Left ventricle myocardium inferior (tissue), 1 donor: ENCODE data around the gene GCK. TPM values are rescaled to one million over a fixed set of nuclear protein-coding genes. Genes with fewer than 3 reads are reported as not detected.

Experiments used
- DNase-seq: peaks from one replicate; pipeline ENCODE4 v3.0.0-alpha.2; 2020
- H3K27ac ChIP-seq: fragments of 200-600 bp; replicated peaks from 2 replicates; pipeline ENCODE4 v1.8.0; 2021
- H3K27me3 ChIP-seq: fragments of 200-600 bp; 2 replicates; pipeline ENCODE4 v1.8.0; 2021; ENCODE audit warnings: low read depth
- H3K36me3 ChIP-seq: fragments of 200-600 bp; 2 replicates; pipeline ENCODE4 v1.8.0; 2021
- H3K4me1 ChIP-seq: fragments of 200-600 bp; 2 replicates; pipeline ENCODE4 v1.8.0; 2021
- H3K4me3 ChIP-seq: fragments of 200-600 bp; 2 replicates; pipeline ENCODE4 v1.8.0; 2021; ENCODE audit warnings: mild to moderate bottlenecking, moderate library complexity
- H3K9me3 ChIP-seq: fragments of 200-600 bp; replicated peaks from 2 replicates; pipeline ENCODE4 v1.8.0; 2021
- CTCF ChIP-seq: fragments of 200-600 bp; IDR thresholded peaks from 2 replicates; pipeline ENCODE4 v1.8.0; 2021; ENCODE audit warnings: antibody characterized with exemption, mild to moderate bottlenecking, borderline replicate concordance
- intact Hi-C: fragments of 100-400 bp; cut with micrococcal nuclease; formaldehyde crosslinking; loops from one replicate; pipeline ENCODE4 v1.11.0; 2022
- total RNA-seq: library from RNA; stranded (reverse); fragmentation: NEBNext Ultra II Directional; extraction: Animal tissue kit (Norgen Biotek cat#: 25700); gene quantifications from one replicate; pipeline ENCODE4 v1.2.1, GENCODE V29; 2021
- donor health status: DM: no; HTN: yes; CAD: no; lungs with severe emphysema.

The GCK gene
- total RNA-seq, 1 donor from 2014 or later = 0.49 TPM

DNA sequence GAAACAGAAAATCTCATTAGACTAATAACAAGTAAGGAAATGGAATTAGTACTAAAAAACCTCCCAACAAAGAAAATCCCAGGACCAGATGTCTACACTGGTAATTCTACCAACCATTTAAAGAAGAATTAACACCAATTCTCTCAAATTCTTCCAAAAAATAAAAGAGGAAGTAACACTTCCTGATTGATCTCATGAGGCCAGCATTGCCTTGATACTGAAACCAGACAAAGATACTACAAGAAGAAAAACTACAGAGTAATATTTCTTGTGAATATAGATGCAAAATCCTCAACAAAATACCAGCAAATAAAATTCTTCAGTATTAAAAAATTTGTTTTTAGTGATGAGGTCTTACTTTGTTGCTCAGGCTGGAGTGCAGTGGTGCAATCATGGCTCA is 21.3 kb downstream of the GCK start:
- Histone ChIP-seq H3K4me3 (no peak overlapping the region), H3K9me3 (no peaks in the 10 kb centered on the region), H3K4me1 (no peaks in the 10 kb centered on the region), H3K27me3 (no peaks in the 10 kb centered on the region), H3K27ac (no peak overlapping the region), H3K36me3 (no peaks in the 10 kb centered on the region)
- TF ChIP-seq CTCF = no peak
- intact Hi-C loops = no loop called here
- DNase-seq = no peak

GRCh38 chr7:44163591-44163990 is 25.6 kb downstream of the GCK start:
- no peak overlapping the region for H3K27ac ChIP-seq
- no peaks in the 10 kb centered on the region for H3K27me3 ChIP-seq
- no peak for DNase-seq
- peaks cover 13% of the 10 kb centered on the region for H3K4me1 ChIP-seq
- H3K36me3 ChIP-seq = no peaks in the 10 kb centered on the region
- no peak for TF ChIP-seq CTCF
- intact Hi-C loops = no loop called here
- H3K4me3 ChIP-seq = no peak overlapping the region
- H3K9me3 ChIP-seq = no peaks in the 10 kb centered on the region

GRCh38 chr7:44162785-44163395 is 26.3 kb downstream of the GCK start:
- H3K4me1 ChIP-seq = peaks cover 13% of the 10 kb centered on the region
- H3K27me3 ChIP-seq = no peaks in the 10 kb centered on the region
- DNase-seq = no peak
- H3K9me3 ChIP-seq = no peaks in the 10 kb centered on the region
- TF ChIP-seq CTCF = no peak
- H3K4me3 ChIP-seq = no peak overlapping the region
- H3K27ac ChIP-seq = no peak overlapping the region
- no peaks in the 10 kb centered on the region for H3K36me3 ChIP-seq
- intact Hi-C loops = no loop called here

- TF ChIP-seq CTCF = no peak
- Histone ChIP-seq H3K27me3 (no peaks in the 10 kb centered on the region), H3K9me3 (no peaks in the 10 kb centered on the region), H3K4me1 (peaks cover 13% of the 10 kb centered on the region), H3K4me3 (no peak overlapping the region), H3K36me3 (no peaks in the 10 kb centered on the region), H3K27ac (no peak overlapping the region)
- intact Hi-C loops = no loop called here
- no peak for DNase-seq
Observed at GRCh38 chr7:44162179-44162578, 27.1 kb downstream of the GCK start.

DNA sequence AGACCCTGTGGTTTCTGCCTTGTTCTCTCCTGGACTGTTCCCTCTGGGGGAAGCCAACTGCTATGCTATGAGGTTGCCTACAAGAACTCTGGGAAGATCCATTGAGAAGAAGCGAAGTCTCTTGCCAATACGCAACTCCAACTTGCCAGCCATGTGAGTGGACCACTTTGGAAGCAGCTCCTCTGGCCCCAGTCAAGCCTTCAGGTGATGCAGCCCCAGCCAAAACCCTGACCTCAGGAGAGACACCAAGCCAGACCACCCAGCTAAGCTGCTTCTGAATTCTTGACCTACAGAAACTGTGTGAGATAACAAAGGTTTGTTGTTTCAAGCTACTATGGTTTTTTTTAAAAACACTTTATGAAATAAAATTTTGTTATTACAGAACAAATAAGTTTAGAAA is 27.9 kb downstream of the GCK start:
- no peaks in the 10 kb centered on the region for H3K36me3 ChIP-seq
- no peak overlapping the region for H3K4me3 ChIP-seq
- peaks cover 13% of the 10 kb centered on the region for H3K4me1 ChIP-seq
- no peaks in the 10 kb centered on the region for H3K9me3 ChIP-seq
- intact Hi-C loops = no loop called here
- no peak for TF ChIP-seq CTCF
- DNase-seq = no peak
- no peaks in the 10 kb centered on the region for H3K27me3 ChIP-seq
- H3K27ac ChIP-seq = no peak overlapping the region
